ENCODE results near the gene ZBTB16.

Gene ZBTB16

GRCh38 chr11:114191893-114192292 is 132.4 kb downstream of the ZBTB16 start:
- Histone ChIP-seq H3K79me2 (ENCODE audit: insufficient read depth, low read length) (no peaks in the 10 kb centered on the region), H3K4me3 (ENCODE audit: low read depth in 1 of 2, low read length in 2 of 2) (no peak overlapping the region), H3K9me3 (ENCODE audit: insufficient read depth, low read length, severe bottlenecking) (peaks cover 3% of the 10 kb centered on the region), H3K4me1 (ENCODE audit: insufficient read depth, low read length) (no peaks in the 10 kb centered on the region), H3K36me3 (ENCODE audit: insufficient read depth, low read length) (no peaks in the 10 kb centered on the region), H3K27me3 (ENCODE audit: insufficient read depth, low read length, poor library complexity) (no peaks in the 10 kb centered on the region), H4K20me1 (ENCODE audit: insufficient read depth, low read length) (no peaks in the 10 kb centered on the region), H2AFZ (ENCODE audit: low read depth, low read length) (no peak overlapping the region), H3K9ac (ENCODE audit: low read depth, low read length) (no peak overlapping the region), H3K27ac (ENCODE audit: low read length) (no peak overlapping the region), H3K4me2 (ENCODE audit: insufficient read depth, low read length) (no peak overlapping the region)
- ATAC-seq (ENCODE audit: insufficient read depth, low read depth) (no peak), DNase-seq (no peak)
- TF ChIP-seq EZH2 (IDR thresholded peaks at IDR 0.05; ENCODE audit: borderline replicate concordance, low read depth, low read length, severe bottlenecking) = no peak
- TF ChIP-seq, protein P1, sequence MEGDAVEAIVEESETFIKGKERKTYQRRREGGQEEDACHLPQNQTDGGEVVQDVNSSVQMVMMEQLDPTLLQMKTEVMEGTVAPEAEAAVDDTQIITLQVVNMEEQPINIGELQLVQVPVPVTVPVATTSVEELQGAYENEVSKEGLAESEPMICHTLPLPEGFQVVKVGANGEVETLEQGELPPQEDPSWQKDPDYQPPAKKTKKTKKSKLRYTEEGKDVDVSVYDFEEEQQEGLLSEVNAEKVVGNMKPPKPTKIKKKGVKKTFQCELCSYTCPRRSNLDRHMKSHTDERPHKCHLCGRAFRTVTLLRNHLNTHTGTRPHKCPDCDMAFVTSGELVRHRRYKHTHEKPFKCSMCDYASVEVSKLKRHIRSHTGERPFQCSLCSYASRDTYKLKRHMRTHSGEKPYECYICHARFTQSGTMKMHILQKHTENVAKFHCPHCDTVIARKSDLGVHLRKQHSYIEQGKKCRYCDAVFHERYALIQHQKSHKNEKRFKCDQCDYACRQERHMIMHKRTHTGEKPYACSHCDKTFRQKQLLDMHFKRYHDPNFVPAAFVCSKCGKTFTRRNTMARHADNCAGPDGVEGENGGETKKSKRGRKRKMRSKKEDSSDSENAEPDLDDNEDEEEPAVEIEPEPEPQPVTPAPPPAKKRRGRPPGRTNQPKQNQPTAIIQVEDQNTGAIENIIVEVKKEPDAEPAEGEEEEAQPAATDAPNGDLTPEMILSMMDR (IDR thresholded peaks at IDR 0.05; ENCODE audit: borderline replicate concordance, extremely low read depth, low read length, poor library complexity, severe bottlenecking) = no peak

DNA sequence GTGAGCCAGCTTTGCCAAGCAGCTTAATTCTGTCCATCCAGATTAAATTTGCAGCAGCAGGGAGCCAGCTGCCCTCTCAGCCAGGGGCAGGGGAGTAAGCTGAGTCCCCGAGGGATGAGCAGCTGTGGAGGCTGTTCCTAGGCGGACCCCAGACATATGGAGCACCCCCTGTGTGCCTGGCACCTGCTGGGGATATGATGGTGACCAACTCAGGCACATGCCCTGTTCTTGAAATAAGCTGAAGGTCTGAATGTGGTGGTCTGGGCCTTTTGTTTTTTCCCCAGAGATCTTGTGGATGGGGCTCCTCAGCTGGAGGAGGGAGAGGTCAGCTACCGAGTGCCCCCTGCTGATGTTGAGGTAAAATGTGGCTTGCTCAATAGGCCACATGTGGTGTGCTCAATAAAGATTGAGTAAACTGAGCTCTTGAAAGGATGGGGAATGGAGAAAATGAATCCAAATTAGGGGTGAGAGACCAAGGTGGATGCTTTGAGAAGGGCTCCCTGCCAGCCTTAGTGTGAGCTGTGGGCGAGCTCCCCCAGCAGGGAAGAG is 133.4 kb downstream of the ZBTB16 start:
- TF ChIP-seq, protein P1 (IDR thresholded peaks at IDR 0.05; ENCODE audit: borderline replicate concordance, extremely low read depth, low read length, poor library complexity, severe bottlenecking) = no peak
- TF ChIP-seq EZH2 (IDR thresholded peaks at IDR 0.05; ENCODE audit: borderline replicate concordance, low read depth, low read length, severe bottlenecking) = no peak
- H3K4me3 ChIP-seq (ENCODE audit: low read depth in 1 of 2, low read length in 2 of 2) = no peak overlapping the region
- ATAC-seq (ENCODE audit: insufficient read depth, low read depth) (no peak), DNase-seq (no peak)
- no peaks in the 10 kb centered on the region for H3K27me3 ChIP-seq (ENCODE audit: insufficient read depth, low read length, poor library complexity)
- peaks cover 3% of the 10 kb centered on the region for H3K9me3 ChIP-seq (ENCODE audit: insufficient read depth, low read length, severe bottlenecking)
- H3K27ac ChIP-seq (ENCODE audit: low read length) = no peak overlapping the region
- no peaks in the 10 kb centered on the region for H4K20me1 ChIP-seq (ENCODE audit: insufficient read depth, low read length)
- no peaks in the 10 kb centered on the region for H3K36me3 ChIP-seq (ENCODE audit: insufficient read depth, low read length)
- H3K4me1 ChIP-seq (ENCODE audit: insufficient read depth, low read length) = no peaks in the 10 kb centered on the region
- H3K4me2 ChIP-seq (ENCODE audit: insufficient read depth, low read length) = no peak overlapping the region
- no peak overlapping the region for H2AFZ ChIP-seq (ENCODE audit: low read depth, low read length)
- H3K9ac ChIP-seq (ENCODE audit: low read depth, low read length) = no peak overlapping the region
- no peaks in the 10 kb centered on the region for H3K79me2 ChIP-seq (ENCODE audit: insufficient read depth, low read length)

DNA sequence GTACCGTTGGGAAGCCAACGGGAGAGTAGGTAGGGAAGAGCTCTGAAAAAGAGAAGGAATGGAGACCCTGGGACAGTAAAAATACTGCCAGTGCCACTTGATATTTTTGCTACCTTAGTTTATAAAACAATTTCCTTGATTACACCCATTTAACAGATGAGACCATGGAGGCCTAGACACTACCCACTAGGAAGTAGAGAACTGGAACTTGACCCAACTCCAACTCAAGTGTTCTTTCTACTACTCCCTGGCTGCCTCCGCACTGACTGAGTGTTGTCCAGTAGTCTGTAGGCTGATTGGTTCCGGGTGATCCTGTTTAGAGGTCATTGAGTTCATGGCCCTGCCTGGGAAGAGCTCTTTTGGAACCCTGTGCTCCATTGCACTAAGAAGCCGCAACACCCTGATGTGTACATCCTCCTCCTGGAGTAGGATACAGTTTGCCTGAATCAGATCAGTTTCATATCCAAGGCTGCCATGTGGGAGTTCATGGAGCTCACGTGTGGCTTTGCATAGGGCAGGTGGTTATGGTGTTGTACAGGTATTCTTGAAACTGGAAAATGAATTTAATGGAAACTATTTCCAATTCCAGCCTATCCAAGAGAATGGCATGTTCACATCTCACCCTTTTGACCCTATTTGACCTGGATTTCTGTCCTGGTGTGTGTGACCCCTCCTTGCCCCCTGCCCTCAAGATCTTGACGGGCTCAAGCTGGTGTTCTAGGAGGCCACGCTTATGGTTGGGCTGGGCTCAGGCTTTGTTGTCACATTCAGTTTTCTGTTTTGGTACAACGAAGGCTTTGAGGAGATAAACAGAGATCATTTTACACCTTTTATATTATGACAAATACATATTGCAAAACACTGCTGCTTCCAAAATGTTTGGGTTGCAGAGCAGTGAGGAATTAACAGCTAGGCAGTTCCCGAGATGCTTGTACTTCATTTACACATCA is 134.5 kb downstream of the ZBTB16 start:
- no peak for TF ChIP-seq EZH2 (IDR thresholded peaks at IDR 0.05; ENCODE audit: borderline replicate concordance, low read depth, low read length, severe bottlenecking)
- TF ChIP-seq, protein P1 (IDR thresholded peaks at IDR 0.05; ENCODE audit: borderline replicate concordance, extremely low read depth, low read length, poor library complexity, severe bottlenecking) = no peak
- Histone ChIP-seq H4K20me1 (ENCODE audit: insufficient read depth, low read length) (no peaks in the 10 kb centered on the region), H3K79me2 (ENCODE audit: insufficient read depth, low read length) (no peaks in the 10 kb centered on the region), H3K9me3 (ENCODE audit: insufficient read depth, low read length, severe bottlenecking) (peaks cover 3% of the 10 kb centered on the region), H3K4me2 (ENCODE audit: insufficient read depth, low read length) (no peak overlapping the region), H3K27me3 (ENCODE audit: insufficient read depth, low read length, poor library complexity) (no peaks in the 10 kb centered on the region), H3K4me1 (ENCODE audit: insufficient read depth, low read length) (no peaks in the 10 kb centered on the region), H3K36me3 (ENCODE audit: insufficient read depth, low read length) (no peaks in the 10 kb centered on the region), H3K4me3 (ENCODE audit: low read depth in 1 of 2, low read length in 2 of 2) (no peak overlapping the region), H2AFZ (ENCODE audit: low read depth, low read length) (no peak overlapping the region), H3K27ac (ENCODE audit: low read length) (no peak overlapping the region), H3K9ac (ENCODE audit: low read depth, low read length) (no peak overlapping the region)
- ATAC-seq (ENCODE audit: insufficient read depth, low read depth) (no peak), DNase-seq (no peak)

Data from DND-41 (cell line).